ENCODE measurements around the gene DHODH.
"Not testable (repeated sequence)": the region's sequence is repeated elsewhere in the genome, so short reads cannot be mapped to it uniquely, and the experiment has no call there.

Gene DHODH

GRCh38 chr16:72008424-72009216 lies at the start of gene DHODH:
Gene DHODH, plus strand, starts transcription at chr16:72008744. Its CDS starts 21 bp downstream, at chr16:72008765.
- DNase-seq = peak; percentile 94 to 97 (median 96)

- DNase-seq = peak; percentile 50 to 74 (median 64)
These were observed 47.2 kb upstream of the DHODH start for GRCh38 chr16:71961066-71962039.

- no peak for DNase-seq
These were observed 45.2 kb upstream of the DHODH start for GRCh38 chr16:71963125-71963875.

DNA sequence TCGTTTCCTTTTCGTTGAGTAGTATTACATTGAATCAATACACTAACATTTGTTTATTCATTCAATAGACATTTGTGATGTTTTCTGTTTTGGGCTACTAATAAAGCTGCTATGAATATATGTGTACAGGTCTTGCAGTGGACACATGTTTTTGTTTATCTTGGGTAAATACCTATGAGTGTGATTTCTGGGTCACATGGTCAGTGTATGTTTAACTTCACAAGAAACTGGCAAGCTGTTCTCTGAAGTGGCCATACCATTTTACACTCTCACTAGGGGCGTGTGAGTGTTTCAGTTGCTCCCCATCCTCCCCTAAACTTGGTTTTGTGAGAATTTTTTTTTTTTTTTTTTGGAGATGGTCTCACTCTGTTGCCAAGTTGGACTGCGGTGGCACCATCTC lies 43.3 kb upstream of the DHODH start:
- DNase-seq = no peak

DNA sequence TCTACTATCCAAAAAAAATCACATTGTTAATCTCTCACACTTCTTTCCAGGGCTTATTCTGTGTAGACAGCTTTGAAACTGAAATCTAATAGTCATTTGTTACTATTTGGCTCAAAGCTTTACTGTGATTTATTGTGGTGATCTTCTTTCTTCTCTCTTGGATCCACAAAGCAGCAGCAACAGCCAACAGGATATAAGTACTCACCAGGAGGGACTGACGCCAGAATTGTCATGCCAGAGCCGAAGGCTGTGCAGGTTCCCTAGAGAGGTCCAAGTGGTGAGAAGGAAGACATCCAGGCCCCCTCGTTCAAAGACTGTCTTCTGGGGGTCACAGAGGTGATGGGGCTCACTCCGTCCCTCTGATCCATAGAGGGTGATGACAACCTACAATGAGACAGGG lies 41.6 kb upstream of the DHODH start:
- no peak for DNase-seq

- DNase-seq = no peak
These were observed 39.2 kb upstream of the DHODH start for GRCh38 chr16:71969353-71969752.

DNA sequence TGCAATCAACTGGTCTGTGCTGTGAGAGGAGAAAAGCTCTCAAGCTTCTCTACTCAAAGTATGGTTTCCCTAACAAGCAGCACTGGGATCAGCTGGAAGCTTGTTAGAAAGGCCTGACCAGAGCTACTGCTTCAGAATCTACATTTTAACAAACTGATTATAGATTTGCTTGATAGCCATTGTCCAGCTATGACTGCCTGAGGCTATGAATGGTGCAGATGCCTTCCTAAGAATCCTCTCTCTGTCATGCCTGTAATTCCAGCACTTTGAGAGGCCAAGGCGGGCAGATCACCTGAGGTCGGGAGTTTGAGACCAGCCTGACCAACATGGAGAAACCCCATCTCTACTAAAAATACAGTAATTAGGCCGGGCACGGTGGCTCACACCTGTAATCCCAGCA lies 37.0 kb upstream of the DHODH start:
- no peak for DNase-seq

GRCh38 chr16:71972356-71972755 lies 36.2 kb upstream of the DHODH start:
- DNase-seq = no peak

- DNase-seq = no peak
These were observed 35.5 kb upstream of the DHODH start for GRCh38 chr16:71973001-71973400.

DNA sequence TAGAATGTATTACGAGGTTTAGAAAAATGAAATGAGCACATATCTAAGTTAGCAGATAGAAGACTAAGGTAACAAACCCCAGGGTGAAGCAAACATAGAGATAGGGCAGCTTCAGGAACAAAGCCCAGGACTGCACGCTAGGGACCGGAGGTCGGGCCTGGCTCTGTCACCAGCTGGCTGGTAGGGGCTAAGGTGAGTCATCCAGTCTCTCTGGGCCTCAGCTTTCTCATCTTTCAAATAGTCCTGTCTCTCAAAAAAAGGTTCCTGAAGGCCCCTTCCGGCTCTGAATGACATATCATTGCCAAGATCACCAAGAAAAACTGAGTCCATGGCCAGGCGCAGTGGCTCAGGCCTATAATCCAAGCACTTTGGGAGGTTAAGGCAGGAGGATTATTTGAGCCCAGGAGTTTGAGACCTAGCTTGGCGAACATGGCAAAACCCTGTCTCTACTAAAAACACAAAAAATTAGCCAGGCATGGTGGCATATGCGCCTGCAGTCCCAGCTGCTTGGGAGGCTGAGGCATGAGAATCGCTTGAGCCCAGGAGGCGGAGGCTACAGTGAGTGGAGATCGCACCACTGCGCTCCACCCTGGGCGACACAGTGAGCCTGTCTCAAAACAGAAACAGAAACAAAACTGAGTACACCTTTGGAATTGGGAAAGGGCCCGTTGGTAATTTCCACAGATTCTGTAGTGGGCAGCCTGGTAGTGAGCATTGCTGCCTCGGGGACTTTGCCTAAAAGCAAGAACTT lies 34.3 kb upstream of the DHODH start:
- no peak for DNase-seq

- no peak for DNase-seq
These were observed 23.1 kb upstream of the DHODH start for GRCh38 chr16:71985262-71985974.

GRCh38 chr16:71986131-71986530 lies 22.4 kb upstream of the DHODH start:
- DNase-seq = no peak

- DNase-seq = no peak
These were observed 13.5 kb upstream of the DHODH start for GRCh38 chr16:71995038-71995437.

DNA sequence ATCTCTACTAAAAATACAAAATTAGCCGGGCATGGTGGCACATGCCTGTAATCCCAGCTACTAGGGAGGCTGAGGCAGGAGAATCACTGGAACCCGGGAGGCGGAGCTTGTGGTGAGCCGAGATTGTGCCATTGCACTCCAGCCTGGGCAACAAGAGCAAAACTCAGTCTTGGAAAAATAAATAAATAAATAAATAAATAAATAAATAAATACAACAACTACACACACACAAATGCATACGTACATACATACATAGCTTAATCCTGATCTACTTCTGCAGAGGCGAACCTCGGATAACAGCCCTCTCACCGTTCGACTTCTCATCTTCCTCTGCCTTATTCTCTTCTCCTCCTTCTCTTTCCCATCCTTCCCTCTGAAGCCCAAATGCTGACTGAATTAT lies 11.0 kb upstream of the DHODH start:
- DNase-seq = not testable (repeated sequence)

DNA sequence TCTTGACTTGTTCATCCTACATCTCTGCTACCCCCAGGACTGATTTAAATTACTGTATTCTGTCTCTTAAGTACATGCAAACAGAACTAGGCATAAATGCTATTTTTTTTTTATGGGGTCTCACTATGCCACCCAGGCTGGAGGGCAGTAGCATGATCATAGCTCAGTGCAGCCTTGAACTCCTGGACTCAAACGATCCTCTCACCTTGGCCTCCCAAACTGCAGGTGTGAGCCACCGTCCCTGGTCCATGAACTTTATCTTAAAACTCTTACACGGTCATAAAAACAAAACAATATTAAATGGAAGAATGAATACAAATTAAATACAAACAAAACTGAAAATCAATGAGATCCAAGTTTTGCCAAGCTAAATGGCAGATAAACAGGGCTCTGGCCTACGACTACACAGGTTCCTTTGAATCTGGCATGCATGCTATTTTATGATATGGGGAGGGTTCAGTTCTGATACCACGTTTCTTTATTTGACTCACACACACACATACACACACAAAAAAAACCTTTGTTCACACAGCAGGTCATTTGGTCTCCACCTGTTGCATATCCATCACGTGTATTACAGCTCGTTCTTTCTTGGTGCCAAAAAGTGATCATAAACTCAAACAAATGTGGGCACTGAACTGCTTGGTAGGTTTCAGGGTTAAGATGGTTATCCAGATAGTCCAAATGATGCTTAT lies 7.2 kb upstream of the DHODH start:
- no peak for DNase-seq

- no peak for DNase-seq
These were observed 5.9 kb upstream of the DHODH start for GRCh38 chr16:72002619-72003018.

- DNase-seq = not testable (repeated sequence)
These were observed 500 bp upstream of the DHODH start for GRCh38 chr16:72008065-72008423.

GRCh38 chr16:72009779-72010178 lies 1.2 kb downstream of the DHODH start:
- no peak for DNase-seq

DNA sequence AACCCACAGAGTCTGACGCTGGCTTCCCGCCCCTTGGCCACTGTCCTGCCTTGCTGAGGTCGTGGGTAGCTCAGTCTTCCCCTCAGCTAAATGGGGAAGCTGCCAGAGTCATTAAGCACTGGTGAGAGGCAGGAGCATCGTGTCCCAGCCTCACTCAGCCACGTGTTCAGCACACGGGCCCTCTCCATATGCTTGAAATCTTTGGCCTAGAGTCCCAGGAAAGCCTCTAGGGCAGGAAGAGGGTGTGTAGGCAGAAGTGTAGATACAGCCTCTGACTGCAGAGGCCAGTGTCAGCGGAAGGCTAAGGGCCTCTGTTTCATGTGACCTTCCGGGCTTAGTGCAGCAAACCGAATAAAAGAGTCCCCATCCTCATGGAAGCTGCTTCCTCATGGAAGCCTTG lies 4.1 kb downstream of the DHODH start:
- DNase-seq = no peak

DNA sequence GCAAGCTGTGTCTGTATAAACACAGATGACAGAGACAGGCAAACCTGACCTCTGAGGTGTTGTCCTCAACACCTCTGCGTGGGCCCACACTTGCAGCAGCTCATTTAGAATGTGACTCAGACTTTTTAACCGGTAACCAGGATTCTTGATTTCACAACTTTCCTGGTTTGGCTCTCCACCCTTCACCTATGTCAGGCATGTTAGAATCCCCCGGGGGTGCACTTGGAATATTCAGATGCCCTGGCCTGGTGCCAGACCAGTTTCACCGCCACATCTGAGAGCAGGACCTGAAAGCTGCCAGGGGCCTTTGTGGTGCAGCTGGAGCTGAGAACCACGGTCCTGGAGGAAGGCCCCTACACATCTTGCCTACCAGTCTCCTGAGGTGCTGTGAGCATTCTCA lies 4.8 kb downstream of the DHODH start:
- DNase-seq = no peak
